ENCODE results near the gene EYS.

DNA sequence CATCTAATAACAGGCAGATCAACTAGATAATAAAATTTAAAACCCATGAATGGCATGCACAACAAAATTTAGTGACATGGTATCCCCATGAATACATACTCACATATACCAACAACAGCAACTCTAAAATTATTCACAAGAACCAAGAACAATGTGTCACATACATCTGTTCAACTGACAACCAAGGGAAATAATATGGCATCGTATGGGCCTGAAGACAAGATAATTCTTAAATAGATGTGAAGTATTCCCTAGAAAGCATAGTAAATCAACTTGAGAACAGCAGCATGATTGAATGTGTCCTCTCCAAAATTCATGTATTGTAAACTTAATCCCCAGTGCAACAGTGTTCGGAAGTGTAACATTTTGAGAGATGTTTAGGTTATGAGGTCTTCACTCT is 635.5 kb downstream of the EYS start:
- TF ChIP-seq, protein P1, sequence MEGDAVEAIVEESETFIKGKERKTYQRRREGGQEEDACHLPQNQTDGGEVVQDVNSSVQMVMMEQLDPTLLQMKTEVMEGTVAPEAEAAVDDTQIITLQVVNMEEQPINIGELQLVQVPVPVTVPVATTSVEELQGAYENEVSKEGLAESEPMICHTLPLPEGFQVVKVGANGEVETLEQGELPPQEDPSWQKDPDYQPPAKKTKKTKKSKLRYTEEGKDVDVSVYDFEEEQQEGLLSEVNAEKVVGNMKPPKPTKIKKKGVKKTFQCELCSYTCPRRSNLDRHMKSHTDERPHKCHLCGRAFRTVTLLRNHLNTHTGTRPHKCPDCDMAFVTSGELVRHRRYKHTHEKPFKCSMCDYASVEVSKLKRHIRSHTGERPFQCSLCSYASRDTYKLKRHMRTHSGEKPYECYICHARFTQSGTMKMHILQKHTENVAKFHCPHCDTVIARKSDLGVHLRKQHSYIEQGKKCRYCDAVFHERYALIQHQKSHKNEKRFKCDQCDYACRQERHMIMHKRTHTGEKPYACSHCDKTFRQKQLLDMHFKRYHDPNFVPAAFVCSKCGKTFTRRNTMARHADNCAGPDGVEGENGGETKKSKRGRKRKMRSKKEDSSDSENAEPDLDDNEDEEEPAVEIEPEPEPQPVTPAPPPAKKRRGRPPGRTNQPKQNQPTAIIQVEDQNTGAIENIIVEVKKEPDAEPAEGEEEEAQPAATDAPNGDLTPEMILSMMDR (IDR thresholded peaks at IDR 0.05; ENCODE audit: low read depth, low read length, missing input control): no peak
- TF ChIP-seq, protein P2, sequence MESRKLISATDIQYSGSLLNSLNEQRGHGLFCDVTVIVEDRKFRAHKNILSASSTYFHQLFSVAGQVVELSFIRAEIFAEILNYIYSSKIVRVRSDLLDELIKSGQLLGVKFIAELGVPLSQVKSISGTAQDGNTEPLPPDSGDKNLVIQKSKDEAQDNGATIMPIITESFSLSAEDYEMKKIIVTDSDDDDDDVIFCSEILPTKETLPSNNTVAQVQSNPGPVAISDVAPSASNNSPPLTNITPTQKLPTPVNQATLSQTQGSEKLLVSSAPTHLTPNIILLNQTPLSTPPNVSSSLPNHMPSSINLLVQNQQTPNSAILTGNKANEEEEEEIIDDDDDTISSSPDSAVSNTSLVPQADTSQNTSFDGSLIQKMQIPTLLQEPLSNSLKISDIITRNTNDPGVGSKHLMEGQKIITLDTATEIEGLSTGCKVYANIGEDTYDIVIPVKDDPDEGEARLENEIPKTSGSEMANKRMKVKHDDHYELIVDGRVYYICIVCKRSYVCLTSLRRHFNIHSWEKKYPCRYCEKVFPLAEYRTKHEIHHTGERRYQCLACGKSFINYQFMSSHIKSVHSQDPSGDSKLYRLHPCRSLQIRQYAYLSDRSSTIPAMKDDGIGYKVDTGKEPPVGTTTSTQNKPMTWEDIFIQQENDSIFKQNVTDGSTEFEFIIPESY (IDR thresholded peaks at IDR 0.05): no peak
- TF ChIP-seq RAD21 (IDR thresholded peaks at IDR 0.05) (no peak), JUND (IDR thresholded peaks at IDR 0.05) (no peak), TAF1 (conservative IDR thresholded peaks at IDR 0.05) (no peak), EGR1 (IDR thresholded peaks at IDR 0.05; ENCODE audit: low read depth in 2 of 2) (no peak), SP1 (IDR thresholded peaks at IDR 0.05) (no peak), MAX (IDR thresholded peaks at IDR 0.05) (no peak), ATF3 (IDR thresholded peaks at IDR 0.05) (no peak), YY1 (IDR thresholded peaks at IDR 0.05) (no peak), HNF4A (conservative IDR thresholded peaks at IDR 0.05) (no peak), GABPA (IDR thresholded peaks at IDR 0.05 in 1 of 2, conservative IDR thresholded peaks at IDR 0.05 in 1 of 2) (no peak)
- TF ChIP-seq, protein P3, sequence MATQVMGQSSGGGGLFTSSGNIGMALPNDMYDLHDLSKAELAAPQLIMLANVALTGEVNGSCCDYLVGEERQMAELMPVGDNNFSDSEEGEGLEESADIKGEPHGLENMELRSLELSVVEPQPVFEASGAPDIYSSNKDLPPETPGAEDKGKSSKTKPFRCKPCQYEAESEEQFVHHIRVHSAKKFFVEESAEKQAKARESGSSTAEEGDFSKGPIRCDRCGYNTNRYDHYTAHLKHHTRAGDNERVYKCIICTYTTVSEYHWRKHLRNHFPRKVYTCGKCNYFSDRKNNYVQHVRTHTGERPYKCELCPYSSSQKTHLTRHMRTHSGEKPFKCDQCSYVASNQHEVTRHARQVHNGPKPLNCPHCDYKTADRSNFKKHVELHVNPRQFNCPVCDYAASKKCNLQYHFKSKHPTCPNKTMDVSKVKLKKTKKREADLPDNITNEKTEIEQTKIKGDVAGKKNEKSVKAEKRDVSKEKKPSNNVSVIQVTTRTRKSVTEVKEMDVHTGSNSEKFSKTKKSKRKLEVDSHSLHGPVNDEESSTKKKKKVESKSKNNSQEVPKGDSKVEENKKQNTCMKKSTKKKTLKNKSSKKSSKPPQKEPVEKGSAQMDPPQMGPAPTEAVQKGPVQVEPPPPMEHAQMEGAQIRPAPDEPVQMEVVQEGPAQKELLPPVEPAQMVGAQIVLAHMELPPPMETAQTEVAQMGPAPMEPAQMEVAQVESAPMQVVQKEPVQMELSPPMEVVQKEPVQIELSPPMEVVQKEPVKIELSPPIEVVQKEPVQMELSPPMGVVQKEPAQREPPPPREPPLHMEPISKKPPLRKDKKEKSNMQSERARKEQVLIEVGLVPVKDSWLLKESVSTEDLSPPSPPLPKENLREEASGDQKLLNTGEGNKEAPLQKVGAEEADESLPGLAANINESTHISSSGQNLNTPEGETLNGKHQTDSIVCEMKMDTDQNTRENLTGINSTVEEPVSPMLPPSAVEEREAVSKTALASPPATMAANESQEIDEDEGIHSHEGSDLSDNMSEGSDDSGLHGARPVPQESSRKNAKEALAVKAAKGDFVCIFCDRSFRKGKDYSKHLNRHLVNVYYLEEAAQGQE (IDR thresholded peaks at IDR 0.05): no peak
